ENCODE results near the gene ZEB1. TPM values are rescaled to one million over a fixed set of nuclear protein-coding genes. Genes with fewer than 3 reads are reported as not detected.

The ZEB1 gene
- total RNA-seq, 1 experiment from 2014 or later = 0.39 TPM

GRCh38 chr10:31456468-31456867 is 137.5 kb downstream of the ZEB1 start:
- Histone ChIP-seq H3K23ac (ENCODE audit: insufficient read length, low read depth, low read length) (no peak overlapping the region), H3K18ac (ENCODE audit: insufficient read length, low read depth, low read length) (no peak overlapping the region), H2BK15ac (ENCODE audit: low read depth, low read length) (no peak overlapping the region), H2AK5ac (ENCODE audit: insufficient read length, low read length) (no peak overlapping the region), H3K4ac (ENCODE audit: low read depth, low read length) (no peak overlapping the region), H4K8ac (replicated peaks; ENCODE audit: insufficient read length, low read depth, low read length) (no peak overlapping the region), H3K14ac (ENCODE audit: insufficient read depth, low read length) (no peak overlapping the region), H3K27me3 (ENCODE audit: insufficient read depth, low read length) (no peaks in the 10 kb centered on the region), H2BK120ac (ENCODE audit: low read depth, low read length, poor library complexity, severe bottlenecking) (no peak overlapping the region), H2AFZ (ENCODE audit: low read length) (no peak overlapping the region), H3K27ac (ENCODE audit: insufficient read length, low read depth, low read length) (no peak overlapping the region), H3K79me2 (ENCODE audit: insufficient read depth, low read length) (no peaks in the 10 kb centered on the region), H4K5ac (ENCODE audit: insufficient read length, low read depth, low read length) (no peak overlapping the region), H2BK20ac (ENCODE audit: low read depth, low read length, poor library complexity, severe bottlenecking) (no peak overlapping the region), H4K20me1 (ENCODE audit: control insufficient read depth, insufficient read depth, insufficient read length) (no peaks in the 10 kb centered on the region), H3T11ph (ENCODE audit: low read length) (no peak overlapping the region), H2BK5ac (ENCODE audit: insufficient read length, low read length) (no peak overlapping the region), H3K4me2 (ENCODE audit: insufficient read depth, insufficient read length, low read length) (no peak overlapping the region), H3K9me3 (ENCODE audit: control insufficient read depth, low read depth, low read length) (no peaks in the 10 kb centered on the region), H3K23me2 (ENCODE audit: insufficient read length, low read depth, low read length, poor library complexity, severe bottlenecking) (no peaks in the 10 kb centered on the region), H3K4me1 (ENCODE audit: insufficient read depth, low read length) (no peaks in the 10 kb centered on the region), H2BK12ac (ENCODE audit: insufficient read length, low read depth, low read length) (no peak overlapping the region), H4K91ac (ENCODE audit: insufficient read length, low read depth, low read length) (no peak overlapping the region), H3K9ac (ENCODE audit: extremely low read depth, insufficient read length, low read length) (no peak overlapping the region), H3K79me1 (ENCODE audit: insufficient read depth, low read depth, low read length, poor library complexity, severe bottlenecking) (no peaks in the 10 kb centered on the region), H3K56ac (ENCODE audit: insufficient read length, low read depth, low read length) (no peak overlapping the region)
- Mint-ChIP-seq H3K4me3 (no peak overlapping the region), H3K36me3 (ENCODE audit: insufficient read depth in 1 of 3, low read depth in 3 of 3) (0 out of 7 replicates have a peak, but pooled peaks cover 0 to 1% (median 0%) of the 10 kb centered on the region in 3 experiments), H3K9me3 (peaks cover 5 to 6% of the 10 kb centered on the region in 2 experiments; a peak in 4 of 5 replicates), H3K4me1 (no peaks in the 10 kb centered on the region), H3K27me3 (ENCODE audit: low read depth) (peaks cover 4% of the 10 kb centered on the region; the same call in 1 of the 2 replicates), H3K27ac (no peak overlapping the region)
- no peak for TF ChIP-seq CTCF (conservative IDR thresholded peaks at IDR 0.05)
- WGBS (ENCODE audit: extremely low coverage, insufficient read length, low lambda C conversion rate) = no CpG with 5 or more reads among the region's 1 CpG
- no peak for DNase-seq
